ENCODE measurements around the gene AFF4. TPM values are rescaled to one million over a fixed set of nuclear protein-coding genes. Genes with fewer than 3 reads are reported as not detected.

AFF4 gene
- total RNA-seq, 1 donor from 2014 or later, result 119 TPM

GRCh38 chr5:132887283-132887682 is 76.2 kb downstream of the AFF4 start:
- TF ChIP-seq, protein P1, sequence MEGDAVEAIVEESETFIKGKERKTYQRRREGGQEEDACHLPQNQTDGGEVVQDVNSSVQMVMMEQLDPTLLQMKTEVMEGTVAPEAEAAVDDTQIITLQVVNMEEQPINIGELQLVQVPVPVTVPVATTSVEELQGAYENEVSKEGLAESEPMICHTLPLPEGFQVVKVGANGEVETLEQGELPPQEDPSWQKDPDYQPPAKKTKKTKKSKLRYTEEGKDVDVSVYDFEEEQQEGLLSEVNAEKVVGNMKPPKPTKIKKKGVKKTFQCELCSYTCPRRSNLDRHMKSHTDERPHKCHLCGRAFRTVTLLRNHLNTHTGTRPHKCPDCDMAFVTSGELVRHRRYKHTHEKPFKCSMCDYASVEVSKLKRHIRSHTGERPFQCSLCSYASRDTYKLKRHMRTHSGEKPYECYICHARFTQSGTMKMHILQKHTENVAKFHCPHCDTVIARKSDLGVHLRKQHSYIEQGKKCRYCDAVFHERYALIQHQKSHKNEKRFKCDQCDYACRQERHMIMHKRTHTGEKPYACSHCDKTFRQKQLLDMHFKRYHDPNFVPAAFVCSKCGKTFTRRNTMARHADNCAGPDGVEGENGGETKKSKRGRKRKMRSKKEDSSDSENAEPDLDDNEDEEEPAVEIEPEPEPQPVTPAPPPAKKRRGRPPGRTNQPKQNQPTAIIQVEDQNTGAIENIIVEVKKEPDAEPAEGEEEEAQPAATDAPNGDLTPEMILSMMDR (IDR thresholded peaks at IDR 0.05; ENCODE audit: unreplicated experiment), result no peak
- DNase-seq (ENCODE audit: low spot score in 2 of 2, unreplicated experiment in 2 of 2), result no peak
- Mint-ChIP-seq H3K36me3 (peaks cover 41% of the 10 kb centered on the region), H3K4me1 (no peaks in the 10 kb centered on the region), H3K27me3 (ENCODE audit: low read depth) (no peaks in the 10 kb centered on the region), H3K9me3 (no peaks in the 10 kb centered on the region), H3K27ac (no peak overlapping the region), H3K4me3 (no peak overlapping the region)

- TF ChIP-seq, protein P1 (IDR thresholded peaks at IDR 0.05; ENCODE audit: unreplicated experiment), result no peak
- H3K36me3 Mint-ChIP-seq, result peaks cover 35% of the 10 kb centered on the region
- DNase-seq (ENCODE audit: low spot score in 2 of 2, unreplicated experiment in 2 of 2), result no peak
- H3K27me3 Mint-ChIP-seq (ENCODE audit: low read depth), result no peaks in the 10 kb centered on the region
- H3K27ac Mint-ChIP-seq, result peak overlapping the region; percentile 52
- H3K4me1 Mint-ChIP-seq, result no peaks in the 10 kb centered on the region
- H3K4me3 Mint-ChIP-seq, result no peak overlapping the region
- no peaks in the 10 kb centered on the region for H3K9me3 Mint-ChIP-seq
Observed at GRCh38 chr5:132886064-132886823, 77.2 kb downstream of the AFF4 start.

DNA sequence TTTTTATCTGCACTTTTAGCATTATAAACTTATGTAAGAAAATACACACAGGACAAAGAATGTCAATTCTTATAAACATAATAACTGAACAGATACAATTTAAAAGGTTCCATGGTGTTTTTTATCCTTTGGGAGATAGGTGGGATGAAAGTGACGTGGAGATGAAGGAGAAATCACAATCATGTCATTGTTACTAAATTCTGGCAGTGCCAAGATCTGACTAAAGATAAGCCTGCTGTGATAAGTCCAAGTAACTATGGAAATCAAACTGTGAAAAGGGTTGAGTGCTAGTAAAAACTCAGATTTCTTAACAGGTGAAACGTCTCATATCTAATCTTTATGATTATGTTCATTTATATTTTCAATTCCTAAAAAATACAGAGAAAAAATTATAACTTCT is 78.9 kb downstream of the AFF4 start:
- H3K36me3 Mint-ChIP-seq, result peaks cover 42% of the 10 kb centered on the region
- no peak for DNase-seq (ENCODE audit: low spot score in 2 of 2, unreplicated experiment in 2 of 2)
- H3K27ac Mint-ChIP-seq, result no peak overlapping the region
- no peak overlapping the region for H3K4me3 Mint-ChIP-seq
- TF ChIP-seq, protein P1 (IDR thresholded peaks at IDR 0.05; ENCODE audit: unreplicated experiment), result no peak
- H3K27me3 Mint-ChIP-seq (ENCODE audit: low read depth), result no peaks in the 10 kb centered on the region
- H3K9me3 Mint-ChIP-seq, result no peaks in the 10 kb centered on the region
- no peaks in the 10 kb centered on the region for H3K4me1 Mint-ChIP-seq

DNA sequence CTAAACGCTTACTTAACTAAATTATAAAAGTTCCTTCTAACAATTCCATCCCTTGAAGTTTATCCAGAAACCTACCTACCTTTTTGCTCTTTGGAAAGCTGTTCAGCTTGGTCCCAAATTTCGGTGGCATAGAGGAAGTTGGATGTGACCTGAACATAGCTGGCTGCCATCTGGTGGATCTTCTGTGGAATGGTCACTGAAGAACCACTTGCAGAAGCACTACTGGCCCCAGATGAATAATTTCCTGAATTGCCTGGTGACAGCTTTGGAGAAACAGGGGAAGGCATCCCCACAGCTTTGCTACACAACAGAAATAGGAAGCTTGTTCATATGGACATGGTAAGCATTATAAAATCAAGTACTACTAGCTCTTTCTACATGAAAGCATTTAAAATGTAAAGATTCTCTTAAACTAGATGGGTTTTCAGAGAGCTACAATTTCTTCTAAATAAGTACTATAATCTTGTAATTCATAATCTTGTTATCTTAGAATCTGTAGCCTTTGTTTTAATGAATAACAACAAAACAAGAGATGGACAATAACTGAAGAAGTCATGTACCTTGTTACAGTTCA is 80.1 kb downstream of the AFF4 start:
- Mint-ChIP-seq H3K27me3 (ENCODE audit: low read depth) (no peaks in the 10 kb centered on the region), H3K36me3 (peaks cover 42% of the 10 kb centered on the region), H3K9me3 (no peaks in the 10 kb centered on the region), H3K4me3 (no peak overlapping the region), H3K27ac (no peak overlapping the region), H3K4me1 (peaks cover under 1% of the 10 kb centered on the region)
- TF ChIP-seq, protein P1 (IDR thresholded peaks at IDR 0.05; ENCODE audit: unreplicated experiment), result peak; percentile 37
- no peak for DNase-seq (ENCODE audit: low spot score in 2 of 2, unreplicated experiment in 2 of 2)

DNA sequence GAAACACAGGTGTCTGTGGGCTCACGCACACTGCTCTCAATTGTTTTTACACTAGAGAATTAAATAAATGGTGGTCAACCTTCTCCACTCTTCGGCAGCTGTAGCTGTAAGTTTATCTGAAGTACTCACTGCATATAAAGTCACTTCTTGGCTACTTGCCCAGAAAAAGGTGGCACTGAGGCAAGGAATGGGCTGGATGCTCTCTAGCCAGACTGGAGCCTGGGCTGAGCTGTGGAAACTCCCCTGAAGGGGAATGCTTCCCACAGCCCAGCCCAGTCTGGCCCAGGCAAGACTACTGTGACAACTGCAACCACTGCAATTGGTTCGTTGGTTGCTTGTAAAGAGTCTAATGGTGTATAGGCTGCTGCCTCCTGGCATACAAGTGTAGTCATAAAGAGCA is 85.5 kb downstream of the AFF4 start:
- peaks cover 8% of the 10 kb centered on the region for H3K4me1 Mint-ChIP-seq
- TF ChIP-seq, protein P1 (IDR thresholded peaks at IDR 0.05; ENCODE audit: unreplicated experiment), result no peak

More for the DNA sequence above, 85.5 kb downstream of the AFF4 start:
- Mint-ChIP-seq H3K36me3 (peaks cover 22% of the 10 kb centered on the region), H3K27ac (peak overlapping the region; percentile 88), H3K9me3 (no peaks in the 10 kb centered on the region), H3K4me3 (no peak overlapping the region), H3K27me3 (ENCODE audit: low read depth) (no peaks in the 10 kb centered on the region)
- DNase-seq (ENCODE audit: low spot score in 2 of 2, unreplicated experiment in 2 of 2), result no peak

All from mesothelial cell of epicardium (in vitro differentiated cells).